Embryonic facial prominence (tissue), 1 donor: Measurements from ENCODE around the gene HHAT.

Source experiments
- DNase-seq: peaks from one replicate; pipeline ENCODE4 v3.0.0-alpha.2; 2016; ENCODE audit errors: extremely low spot score

The HHAT gene

DNA sequence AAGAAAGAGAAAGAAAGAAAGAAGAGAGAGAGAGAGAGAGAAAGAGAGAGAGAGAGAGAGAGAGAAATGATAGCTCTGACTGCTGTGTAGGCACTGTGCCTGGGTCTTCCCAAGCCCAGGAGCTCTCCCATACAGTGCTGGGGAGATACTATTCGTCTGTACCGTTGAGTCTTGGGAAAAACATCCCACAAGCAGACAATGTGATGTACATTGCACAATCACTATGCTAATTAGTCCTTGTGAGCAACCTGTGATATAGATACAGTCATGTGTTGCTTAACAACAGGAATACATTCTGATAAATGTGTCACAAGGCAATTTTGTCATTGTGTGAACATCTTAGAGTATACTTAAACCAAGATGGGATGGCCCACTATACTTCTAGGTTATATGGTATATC is 381.0 kb downstream of the HHAT start:
- DNase-seq: no peak

GRCh38 chr1:210711825-210712612 is 383.3 kb downstream of the HHAT start:
- DNase-seq: no peak

DNA sequence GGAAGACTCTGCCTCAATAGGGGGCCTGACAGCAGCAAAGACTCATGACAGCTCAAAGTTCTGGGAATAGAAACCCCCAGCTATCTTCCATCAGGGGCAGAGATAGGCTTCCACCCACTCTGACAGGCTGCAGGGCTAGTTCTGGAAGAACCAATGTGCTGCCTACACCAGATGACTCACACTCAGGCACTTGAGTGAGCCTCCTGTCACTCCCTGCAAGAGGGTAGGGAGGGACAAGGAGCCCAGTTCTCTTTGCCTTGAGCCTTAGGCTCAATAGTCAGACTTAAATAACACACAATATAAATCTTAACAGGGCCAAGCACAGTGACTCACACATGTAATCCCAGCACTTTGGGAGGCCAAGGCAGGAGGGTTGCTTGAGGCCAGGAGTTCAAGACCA is 386.4 kb downstream of the HHAT start:
- DNase-seq: no peak

DNA sequence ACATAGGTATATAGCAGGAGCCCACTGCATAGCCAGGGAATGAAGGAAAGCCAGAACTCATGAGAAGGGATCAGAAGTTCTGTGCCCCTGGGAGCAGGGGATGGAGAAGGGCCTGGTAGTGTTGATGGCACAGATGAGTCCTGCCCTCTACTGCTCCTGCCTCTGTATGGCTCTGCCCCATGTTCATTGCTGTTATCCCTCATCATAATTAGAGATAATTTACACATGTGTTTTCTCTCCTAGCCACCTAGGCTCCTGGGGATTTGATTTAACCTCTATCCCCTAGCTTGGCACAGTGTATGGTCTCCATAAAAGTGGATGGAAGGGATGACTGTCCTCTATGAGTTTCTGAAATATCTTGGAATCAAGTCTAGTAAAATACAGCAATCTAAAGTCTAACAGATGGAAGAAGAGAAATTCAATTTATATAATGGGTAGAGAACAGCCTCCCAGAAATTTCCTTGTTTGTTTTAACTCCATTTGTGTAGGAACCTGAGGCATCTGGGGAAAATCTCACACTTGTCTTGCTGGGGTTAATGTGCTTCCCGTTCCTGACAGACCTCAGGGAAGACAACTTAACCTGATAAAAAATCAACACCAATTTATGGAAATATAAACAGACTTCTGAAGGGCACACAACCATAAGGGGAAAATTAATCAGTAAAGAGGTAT is 393.8 kb downstream of the HHAT start:
- no peak for DNase-seq

GRCh38 chr1:210723646-210724045 is 394.9 kb downstream of the HHAT start:
- DNase-seq: no peak

DNA sequence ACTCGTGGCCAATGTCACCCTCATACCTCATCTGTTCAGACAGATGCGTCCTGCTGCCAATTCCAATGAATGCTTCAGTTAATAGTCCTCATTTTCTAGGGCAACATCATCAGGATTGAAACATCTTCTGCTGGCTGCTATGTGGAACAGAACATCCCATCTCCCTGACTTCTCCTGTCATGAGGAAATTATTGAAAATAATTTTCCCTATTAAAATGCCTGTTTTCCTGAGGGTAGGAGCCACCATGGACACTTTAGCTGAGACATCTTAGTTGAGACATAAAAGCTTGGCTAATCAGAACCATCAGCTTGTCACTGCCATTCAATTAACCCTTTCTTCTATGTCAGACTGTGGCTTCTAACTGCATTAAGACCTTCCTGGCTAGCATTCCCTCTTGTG is 396.1 kb downstream of the HHAT start:
- DNase-seq: no peak
